ENCODE data around the gene TDRD6.
"Not testable (repeated sequence)": the region's sequence is repeated elsewhere in the genome, so short reads cannot be mapped to it uniquely, and the experiment has no call there.

The TDRD6 gene

GRCh38 chr6:46743425-46744158 is 55.9 kb downstream of the TDRD6 start:
- DNase-seq (ENCODE audit: low read depth in 2 of 2) = no peak

DNA sequence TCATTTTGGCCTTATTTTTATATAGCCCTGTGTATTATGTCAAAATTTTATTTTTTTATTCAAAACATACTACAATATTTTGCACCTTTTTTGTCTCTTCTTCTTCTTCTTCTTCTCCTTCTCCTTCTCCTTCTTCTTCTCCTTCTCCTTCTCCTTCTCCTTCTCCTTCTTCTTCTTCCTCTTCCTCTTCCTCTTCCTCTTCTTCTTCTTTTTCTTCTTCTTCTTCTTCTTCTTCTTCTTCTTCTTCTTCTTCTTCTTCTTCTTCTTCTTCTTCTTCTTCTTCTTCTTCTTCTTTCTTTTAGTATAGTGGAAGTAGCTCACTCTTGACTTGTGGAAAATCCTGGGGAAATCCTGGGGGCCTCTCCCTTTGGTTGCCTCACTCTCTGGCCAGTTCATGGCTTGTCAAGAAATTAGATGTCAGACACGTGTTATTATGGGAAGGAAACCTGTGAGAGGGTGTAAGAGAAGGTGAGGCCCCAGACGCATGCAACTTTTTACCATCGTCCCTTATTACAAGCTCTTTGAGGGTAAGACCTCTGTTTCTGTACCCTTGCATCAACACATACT is 56.6 kb downstream of the TDRD6 start:
- not testable (repeated sequence) for DNase-seq (ENCODE audit: low read depth in 2 of 2)

GRCh38 chr6:46745973-46746372 is 58.3 kb downstream of the TDRD6 start:
- no peak for DNase-seq (ENCODE audit: low read depth in 2 of 2)

GRCh38 chr6:46746696-46747095 is 59.0 kb downstream of the TDRD6 start, which contains the start of gene ANKRD66:
Gene ANKRD66, plus strand, starts transcription at chr6:46746933. Its CDS starts 5,016 bp downstream, at chr6:46751949.
- no peak for DNase-seq (ENCODE audit: low read depth in 2 of 2)

GRCh38 chr6:46748940-46749503 is 61.3 kb downstream of the TDRD6 start:
- DNase-seq (ENCODE audit: low read depth in 2 of 2) = no peak

GRCh38 chr6:46749731-46750130 is 62.0 kb downstream of the TDRD6 start:
- no peak for DNase-seq (ENCODE audit: low read depth in 2 of 2)

DNA sequence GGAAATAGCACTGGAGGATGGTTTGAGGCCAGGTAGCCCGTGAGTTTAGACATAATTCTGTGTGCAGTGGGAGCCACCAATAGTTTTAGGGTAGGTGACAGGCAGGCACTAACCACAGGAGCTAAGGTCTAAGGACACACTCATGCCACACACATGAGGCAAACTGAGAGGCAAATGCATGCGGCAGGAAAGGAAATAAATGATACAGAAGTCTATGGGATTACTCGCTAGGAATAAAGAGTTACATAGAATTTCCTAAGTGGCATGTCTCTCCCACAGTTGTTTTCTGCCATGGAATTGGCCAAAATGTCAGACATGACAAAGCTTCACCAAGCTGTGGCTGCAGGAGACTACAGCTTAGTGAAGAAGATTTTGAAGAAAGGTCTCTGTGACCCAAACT is 64.0 kb downstream of the TDRD6 start:
- DNase-seq (ENCODE audit: low read depth in 2 of 2) = no peak
